KOPT-K1 (cell line): Measurements from ENCODE around the gene COX6B2.
A peak's percentile ranks its signal among the peaks of the same experiment; 100 is the strongest.
"Not testable (repeated sequence)": the region's sequence is repeated elsewhere in the genome, so short reads cannot be mapped to it uniquely, and the experiment has no call there.

Experiments used
- H3K27ac ChIP-seq: fragments of 200-600 bp; sonication (generic); 2 replicates; pipeline ENCODE4 v1.5.1; 2016; ENCODE audit warnings: antibody characterized with exemption, mild to moderate bottlenecking, low read depth, low read length; ENCODE audit not compliant: poor library complexity, severe bottlenecking
- H3K36me3 ChIP-seq: fragments of 200-600 bp; sonication (generic); 2 replicates; pipeline ENCODE4 v1.5.1; 2017; ENCODE audit warnings: antibody characterized with exemption, mild to moderate bottlenecking, low read length, moderate library complexity; ENCODE audit not compliant: insufficient read depth
- H3K9me3 ChIP-seq: fragments of 200-600 bp; sonication (generic); 2 replicates; pipeline ENCODE4 v1.5.1; 2017; ENCODE audit warnings: antibody characterized with exemption, low read length, mild to moderate bottlenecking; ENCODE audit not compliant: insufficient read depth, poor library complexity, severe bottlenecking

COX6B2 gene

DNA sequence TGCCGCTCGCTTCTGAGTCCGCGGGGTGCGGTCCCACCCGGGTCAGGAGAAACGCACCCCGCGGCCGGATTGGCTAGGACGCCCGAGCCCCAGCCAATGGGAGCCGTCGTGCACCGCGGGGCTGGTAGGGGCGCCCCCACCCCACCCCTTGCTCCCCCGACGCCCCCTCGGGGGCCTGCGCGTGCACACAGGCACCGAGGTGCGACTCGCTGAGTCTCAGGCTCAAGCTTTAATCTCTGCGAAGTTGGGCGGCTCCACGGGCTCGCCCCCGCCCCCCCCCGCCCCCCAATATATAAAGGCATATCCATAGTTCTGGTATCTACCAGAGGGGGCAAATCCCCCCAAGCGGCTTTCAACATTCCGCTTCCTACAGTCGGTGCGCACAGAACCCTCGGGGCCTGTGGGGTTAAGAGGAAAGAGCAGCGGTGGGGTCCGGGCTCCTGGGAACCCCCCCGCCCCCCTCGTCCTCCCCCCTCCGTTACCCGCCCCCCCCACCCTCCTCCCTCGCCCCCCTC lies at the start of gene COX6B2:
COX6B2 (minus strand) TSS at position 22 of the 515 bp plus-strand sequence. CDS start 198 bp downstream, outside the sequence.
- Histone ChIP-seq H3K36me3 (no peaks in the 10 kb centered on the region), H3K27ac (no peak within 1 kb of the TSS), H3K9me3 (no peaks in the 10 kb centered on the region)

DNA sequence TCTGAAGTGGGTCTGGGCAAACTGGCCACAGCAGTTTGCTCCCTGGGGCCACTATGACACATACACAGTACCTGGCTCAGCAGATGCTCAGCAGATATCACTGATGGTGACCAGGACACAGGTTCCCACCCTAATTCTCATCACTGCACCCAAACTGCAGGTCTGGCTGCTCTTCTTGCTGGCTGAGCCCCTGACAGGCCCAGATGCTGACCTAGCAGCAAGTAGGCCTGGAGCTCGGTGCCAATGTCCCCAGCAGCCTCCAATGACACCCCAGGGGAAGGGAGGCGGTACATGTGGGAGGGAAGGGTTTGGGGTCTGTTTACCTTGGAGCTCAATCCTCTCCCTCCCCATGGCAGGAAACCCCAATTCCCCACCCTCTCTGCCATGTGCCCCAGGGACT lies 48.0 kb upstream of the COX6B2 start:
- no peak overlapping the region for H3K27ac ChIP-seq
- no peaks in the 10 kb centered on the region for H3K9me3 ChIP-seq
- H3K36me3 ChIP-seq = peaks cover 68% of the 10 kb centered on the region

DNA sequence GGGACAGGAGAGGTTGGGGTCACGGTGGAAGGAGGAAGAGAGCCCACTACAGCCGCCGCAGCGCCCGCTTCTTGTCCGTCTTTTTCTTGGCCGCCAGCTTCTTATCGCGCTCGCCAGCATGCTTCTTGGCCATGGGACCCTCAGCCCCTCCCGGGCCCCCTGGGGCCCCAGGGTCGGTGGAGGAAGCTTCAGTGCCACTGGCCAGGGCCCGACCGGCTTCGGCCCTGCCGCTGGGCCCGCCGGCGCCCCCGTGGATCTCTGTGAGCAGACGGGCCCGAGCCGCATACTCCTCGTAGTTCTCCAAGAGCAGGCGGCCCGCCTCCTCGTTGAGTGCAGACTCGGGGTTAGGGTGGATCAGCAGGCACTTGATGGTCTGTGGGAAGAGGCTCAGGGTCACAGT lies 46.9 kb upstream of the COX6B2 start:
- peaks cover 64% of the 10 kb centered on the region for H3K36me3 ChIP-seq
- not testable (repeated sequence) for H3K27ac ChIP-seq, H3K9me3 ChIP-seq

- Histone ChIP-seq H3K27ac (no peak overlapping the region), H3K36me3 (peaks cover 55% of the 10 kb centered on the region), H3K9me3 (no peaks in the 10 kb centered on the region)
Measured at GRCh38 chr19:55400281-55401087, 46.0 kb upstream of the COX6B2 start.

DNA sequence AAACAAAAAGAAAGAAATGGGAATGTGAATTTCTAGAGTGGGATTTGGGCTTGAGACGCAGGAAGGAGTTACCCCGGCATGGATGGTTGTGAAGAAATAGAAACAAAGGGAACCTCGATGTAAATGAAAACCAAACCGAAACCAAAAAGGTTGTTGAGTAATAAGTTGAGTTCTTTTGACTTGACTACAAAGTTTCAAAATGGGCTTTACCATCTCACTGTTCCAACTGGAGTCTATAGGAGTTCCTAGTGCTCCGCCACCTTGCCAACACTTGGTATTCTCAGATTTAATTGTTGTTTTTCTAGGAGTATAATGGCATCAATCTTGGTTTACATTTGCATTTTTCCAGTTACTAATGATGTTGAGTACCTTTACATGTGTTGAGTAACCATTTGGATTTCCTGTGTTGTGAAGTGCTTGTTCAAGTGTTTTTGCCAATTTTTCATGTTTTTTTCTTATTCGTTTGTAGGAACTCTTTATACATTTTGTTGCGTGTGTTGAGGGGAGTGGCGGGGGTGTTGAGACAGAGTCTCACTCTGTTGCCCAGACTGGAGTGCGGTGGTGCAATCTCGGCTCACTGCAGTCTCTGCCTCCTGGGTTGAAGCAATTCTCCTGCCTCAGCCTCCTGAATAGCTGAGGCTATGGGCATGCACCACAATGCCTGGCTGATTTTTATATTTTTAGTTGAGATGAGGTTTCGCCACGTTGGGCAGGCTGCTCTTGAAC lies 43.8 kb upstream of the COX6B2 start:
- peaks cover 34% of the 10 kb centered on the region for H3K36me3 ChIP-seq
- H3K9me3 ChIP-seq = no peaks in the 10 kb centered on the region
- no peak overlapping the region for H3K27ac ChIP-seq

GRCh38 chr19:55392820-55393761 lies 38.6 kb upstream of the COX6B2 start:
- Histone ChIP-seq H3K9me3 (no peaks in the 10 kb centered on the region), H3K36me3 (peaks cover 42% of the 10 kb centered on the region), H3K27ac (no peak overlapping the region)

DNA sequence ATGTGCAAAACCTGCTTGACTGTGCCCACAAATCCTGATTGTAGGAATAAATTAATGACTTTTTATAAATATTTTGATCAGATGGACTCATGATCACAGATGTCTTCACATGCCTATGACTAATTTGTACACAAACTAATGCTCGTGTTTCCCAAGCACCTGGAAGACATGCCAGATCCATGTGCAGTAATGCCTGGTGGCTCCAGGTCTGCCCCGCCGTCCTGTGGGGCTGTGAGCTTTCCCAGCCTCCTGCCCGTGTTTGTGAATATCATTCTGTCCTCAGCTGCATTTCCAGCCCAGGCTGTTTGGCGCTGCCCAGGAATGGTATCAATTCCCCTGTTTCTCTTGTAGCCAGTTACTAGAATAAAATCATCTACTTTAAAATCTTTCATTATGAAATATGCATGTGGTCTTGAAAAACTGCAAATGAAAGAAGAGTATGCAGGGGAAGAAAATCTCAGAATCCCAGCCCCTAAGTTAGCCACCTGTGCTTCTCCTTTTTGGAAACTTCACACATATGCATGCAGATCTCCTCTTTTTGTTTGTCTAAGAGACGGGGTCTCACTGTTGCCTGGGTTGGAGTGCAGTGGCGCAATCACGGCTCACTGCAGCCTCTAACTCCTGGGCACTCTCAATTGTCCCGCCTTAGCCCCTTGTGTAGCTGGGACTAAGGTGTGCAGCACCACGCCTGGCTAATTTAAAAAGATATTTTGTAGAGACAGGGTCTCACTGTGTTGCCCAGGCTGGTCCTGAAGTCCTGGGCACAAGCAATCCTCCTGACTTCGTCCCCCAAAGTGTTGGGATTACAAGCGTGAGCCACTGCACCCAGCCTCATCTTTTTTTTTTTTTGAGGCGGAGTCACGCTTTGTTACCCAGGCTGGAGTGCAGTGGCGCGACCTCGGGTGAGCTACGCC lies 37.4 kb upstream of the COX6B2 start:
- Histone ChIP-seq H3K27ac (no peak overlapping the region), H3K36me3 (peaks cover 53% of the 10 kb centered on the region), H3K9me3 (no peaks in the 10 kb centered on the region)

DNA sequence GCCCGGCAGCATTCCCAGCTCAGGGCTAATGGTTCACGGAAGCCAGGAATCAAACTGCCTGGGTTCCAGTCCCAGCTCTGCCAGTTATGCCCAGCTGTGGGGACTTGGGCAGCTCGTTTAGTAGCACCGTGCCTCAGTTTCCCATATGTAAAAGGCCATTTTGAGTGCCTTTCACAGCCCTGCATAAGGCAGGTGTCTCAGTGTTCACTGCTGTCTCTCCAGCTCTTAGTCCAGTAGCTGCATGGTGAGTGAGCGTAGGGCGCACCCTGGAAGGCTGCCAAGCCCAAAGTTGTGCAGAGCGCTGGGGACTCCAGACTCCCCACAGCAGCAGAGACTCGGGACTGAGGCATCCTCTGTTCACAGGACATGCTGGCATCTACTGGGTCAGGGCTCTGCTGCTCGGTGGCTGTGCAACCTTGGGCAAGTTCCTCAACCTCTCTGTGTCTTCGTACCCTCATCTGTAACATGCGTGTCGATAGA lies 36.7 kb upstream of the COX6B2 start:
- no peak overlapping the region for H3K27ac ChIP-seq
- peaks cover 60% of the 10 kb centered on the region for H3K36me3 ChIP-seq
- no peaks in the 10 kb centered on the region for H3K9me3 ChIP-seq

- Histone ChIP-seq H3K27ac (no peak overlapping the region), H3K9me3 (no peaks in the 10 kb centered on the region), H3K36me3 (peaks cover 63% of the 10 kb centered on the region)
Measured at GRCh38 chr19:55390461-55390880, 36.0 kb upstream of the COX6B2 start.

GRCh38 chr19:55389386-55390317 lies 35.1 kb upstream of the COX6B2 start:
- no peak overlapping the region for H3K27ac ChIP-seq
- H3K36me3 ChIP-seq = peaks cover 63% of the 10 kb centered on the region
- no peaks in the 10 kb centered on the region for H3K9me3 ChIP-seq

DNA sequence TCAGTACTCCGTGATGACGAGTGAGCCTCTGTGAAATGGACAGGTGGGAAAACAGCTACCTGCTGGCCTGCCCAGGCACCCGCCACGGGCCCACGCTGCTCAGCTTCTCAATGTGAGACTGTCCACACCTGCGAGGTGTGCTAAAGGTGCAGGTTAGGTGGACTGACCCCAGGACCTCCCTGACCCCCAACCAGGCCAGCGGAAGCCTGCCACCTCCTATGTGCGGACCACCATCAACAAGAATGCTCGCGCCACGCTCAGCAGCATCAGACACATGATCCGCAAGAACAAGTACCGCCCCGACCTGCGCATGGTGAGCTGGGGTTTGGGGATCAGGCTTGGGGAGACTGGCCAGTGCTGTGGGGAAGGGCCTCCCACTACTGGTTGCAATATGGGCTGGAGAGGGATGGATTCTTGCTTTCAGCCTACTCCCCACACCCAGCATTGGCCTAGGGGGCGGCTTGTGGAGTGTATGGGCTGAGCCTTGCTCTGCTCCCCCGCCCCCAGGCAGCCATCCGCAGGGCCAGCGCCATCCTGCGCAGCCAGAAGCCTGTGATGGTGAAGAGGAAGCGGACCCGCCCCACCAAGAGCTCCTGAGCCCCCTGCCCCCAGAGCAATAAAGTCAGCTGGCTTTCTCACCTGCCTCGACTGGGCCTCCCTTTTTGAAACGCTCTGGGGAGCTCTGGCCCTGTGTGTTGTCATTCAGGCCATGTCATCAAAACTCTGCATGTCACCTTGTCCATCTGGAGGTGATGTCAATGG lies 33.4 kb upstream of the COX6B2 start:
- H3K9me3 ChIP-seq = no peaks in the 10 kb centered on the region
- H3K36me3 ChIP-seq = peaks cover 63% of the 10 kb centered on the region
- peak overlapping the region; percentile 91 for H3K27ac ChIP-seq

DNA sequence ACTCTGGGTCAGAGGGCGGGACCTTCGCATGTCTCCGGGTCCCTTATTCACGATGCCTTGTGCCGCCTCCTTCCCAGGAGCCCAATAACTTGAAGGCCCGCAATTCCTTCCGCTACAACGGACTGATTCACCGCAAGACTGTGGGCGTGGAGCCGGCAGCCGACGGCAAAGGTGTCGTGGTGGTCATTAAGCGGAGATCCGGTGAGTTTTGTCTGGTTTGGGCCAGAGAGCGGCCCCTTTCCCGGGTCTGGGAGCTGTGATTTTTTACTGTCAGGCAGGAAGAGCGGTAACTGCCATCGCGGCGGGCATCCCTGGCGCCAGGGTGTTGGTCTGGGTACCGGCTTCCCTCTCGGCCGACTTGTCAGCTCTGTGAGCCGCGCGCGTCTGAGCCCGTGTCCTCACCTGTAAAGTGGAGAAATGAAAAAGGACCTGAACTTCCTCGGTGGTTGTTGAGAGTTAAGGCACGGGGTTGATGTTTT lies 32.0 kb upstream of the COX6B2 start:
- Histone ChIP-seq H3K9me3 (no peaks in the 10 kb centered on the region), H3K27ac (peak overlapping the region; percentile 91), H3K36me3 (peaks cover 56% of the 10 kb centered on the region)
